ENCODE measurements around the gene UBE2QL1. TPM values are rescaled to one million over a fixed set of nuclear protein-coding genes. Genes with fewer than 3 reads are reported as not detected.

Gene UBE2QL1
- total RNA-seq, 1 experiment from 2014 or later = 0.11 TPM

DNA sequence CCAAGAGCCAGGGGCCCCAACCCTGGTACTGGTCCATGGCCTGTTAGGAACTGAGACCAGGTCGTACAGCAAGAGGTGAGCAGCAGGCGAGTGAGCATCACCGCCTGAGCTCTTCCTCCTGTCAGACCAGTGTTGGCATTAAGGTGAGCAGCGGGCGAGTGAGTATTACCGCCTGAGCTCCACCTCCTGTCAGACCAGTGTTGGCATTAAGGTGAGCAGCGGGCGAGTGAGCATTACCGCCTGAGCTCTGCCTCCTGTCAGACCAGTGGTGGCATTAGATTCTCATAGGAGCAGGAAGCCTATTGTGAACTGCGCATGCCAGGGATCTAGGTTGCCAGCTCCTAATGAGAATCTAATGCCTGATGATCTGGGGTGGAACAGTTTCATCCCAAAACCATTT, 31.0 kb upstream of the UBE2QL1 start:
- Mint-ChIP-seq H3K9me3 (peaks cover 10 to 12% of the 10 kb centered on the region in 2 experiments), H3K4me1 (no peaks in the 10 kb centered on the region), H3K4me3 (no peak overlapping the region), H3K36me3 (ENCODE audit: insufficient read depth in 1 of 3, low read depth in 3 of 3) (no peaks in the 10 kb centered on the region; a peak in 1 of 7 replicates), H3K27me3 (ENCODE audit: low read depth) (peaks cover 40% of the 10 kb centered on the region), H3K27ac (no peak overlapping the region)
- Histone ChIP-seq H3K4me2 (ENCODE audit: insufficient read depth, insufficient read length, low read length) (no peak overlapping the region), H3K23me2 (ENCODE audit: insufficient read length, low read depth, low read length, poor library complexity, severe bottlenecking) (no peaks in the 10 kb centered on the region), H3K9me3 (ENCODE audit: control insufficient read depth, low read depth, low read length) (no peaks in the 10 kb centered on the region), H2BK15ac (ENCODE audit: low read depth, low read length) (no peak overlapping the region), H3K9ac (ENCODE audit: extremely low read depth, insufficient read length, low read length) (no peak overlapping the region), H4K20me1 (ENCODE audit: control insufficient read depth, insufficient read depth, insufficient read length) (no peaks in the 10 kb centered on the region), H3K79me1 (ENCODE audit: insufficient read depth, low read depth, low read length, poor library complexity, severe bottlenecking) (no peaks in the 10 kb centered on the region), H3K14ac (ENCODE audit: insufficient read depth, low read length) (no peak overlapping the region), H3K18ac (ENCODE audit: insufficient read length, low read depth, low read length) (no peak overlapping the region), H3K56ac (ENCODE audit: insufficient read length, low read depth, low read length) (no peak overlapping the region), H2BK5ac (ENCODE audit: insufficient read length, low read length) (no peak overlapping the region), H3K27ac (ENCODE audit: insufficient read length, low read depth, low read length) (no peak overlapping the region), H2AK5ac (ENCODE audit: insufficient read length, low read length) (no peak overlapping the region), H4K91ac (ENCODE audit: insufficient read length, low read depth, low read length) (no peak overlapping the region), H4K8ac (replicated peaks; ENCODE audit: insufficient read length, low read depth, low read length) (no peak overlapping the region), H2BK120ac (ENCODE audit: low read depth, low read length, poor library complexity, severe bottlenecking) (no peak overlapping the region), H3T11ph (ENCODE audit: low read length) (no peak overlapping the region), H2AFZ (ENCODE audit: low read length) (no peak overlapping the region), H2BK20ac (ENCODE audit: low read depth, low read length, poor library complexity, severe bottlenecking) (no peak overlapping the region), H3K79me2 (ENCODE audit: insufficient read depth, low read length) (no peaks in the 10 kb centered on the region), H3K4me1 (ENCODE audit: insufficient read depth, low read length) (no peaks in the 10 kb centered on the region), H3K23ac (ENCODE audit: insufficient read length, low read depth, low read length) (no peak overlapping the region), H3K27me3 (ENCODE audit: insufficient read depth, low read length) (no peaks in the 10 kb centered on the region), H4K5ac (ENCODE audit: insufficient read length, low read depth, low read length) (no peak overlapping the region), H3K4ac (ENCODE audit: low read depth, low read length) (no peak overlapping the region), H2BK12ac (ENCODE audit: insufficient read length, low read depth, low read length) (no peak overlapping the region)
- no peak for DNase-seq
- no CpG with 5 or more reads among the region's 10 CpGs for WGBS (ENCODE audit: extremely low coverage, insufficient read length, low lambda C conversion rate)
- TF ChIP-seq, protein P1, sequence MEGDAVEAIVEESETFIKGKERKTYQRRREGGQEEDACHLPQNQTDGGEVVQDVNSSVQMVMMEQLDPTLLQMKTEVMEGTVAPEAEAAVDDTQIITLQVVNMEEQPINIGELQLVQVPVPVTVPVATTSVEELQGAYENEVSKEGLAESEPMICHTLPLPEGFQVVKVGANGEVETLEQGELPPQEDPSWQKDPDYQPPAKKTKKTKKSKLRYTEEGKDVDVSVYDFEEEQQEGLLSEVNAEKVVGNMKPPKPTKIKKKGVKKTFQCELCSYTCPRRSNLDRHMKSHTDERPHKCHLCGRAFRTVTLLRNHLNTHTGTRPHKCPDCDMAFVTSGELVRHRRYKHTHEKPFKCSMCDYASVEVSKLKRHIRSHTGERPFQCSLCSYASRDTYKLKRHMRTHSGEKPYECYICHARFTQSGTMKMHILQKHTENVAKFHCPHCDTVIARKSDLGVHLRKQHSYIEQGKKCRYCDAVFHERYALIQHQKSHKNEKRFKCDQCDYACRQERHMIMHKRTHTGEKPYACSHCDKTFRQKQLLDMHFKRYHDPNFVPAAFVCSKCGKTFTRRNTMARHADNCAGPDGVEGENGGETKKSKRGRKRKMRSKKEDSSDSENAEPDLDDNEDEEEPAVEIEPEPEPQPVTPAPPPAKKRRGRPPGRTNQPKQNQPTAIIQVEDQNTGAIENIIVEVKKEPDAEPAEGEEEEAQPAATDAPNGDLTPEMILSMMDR (conservative IDR thresholded peaks at IDR 0.05) = no peak
